ENCODE measurements around the gene EFCAB6. TPM values are rescaled to one million over a fixed set of nuclear protein-coding genes. Genes with fewer than 3 reads are reported as not detected.

The EFCAB6 gene
- total and polyA plus RNA-seq, 2 of the 4 experiments (the other 2 are of a cell fraction) = 0.44 to 1.1 TPM

DNA sequence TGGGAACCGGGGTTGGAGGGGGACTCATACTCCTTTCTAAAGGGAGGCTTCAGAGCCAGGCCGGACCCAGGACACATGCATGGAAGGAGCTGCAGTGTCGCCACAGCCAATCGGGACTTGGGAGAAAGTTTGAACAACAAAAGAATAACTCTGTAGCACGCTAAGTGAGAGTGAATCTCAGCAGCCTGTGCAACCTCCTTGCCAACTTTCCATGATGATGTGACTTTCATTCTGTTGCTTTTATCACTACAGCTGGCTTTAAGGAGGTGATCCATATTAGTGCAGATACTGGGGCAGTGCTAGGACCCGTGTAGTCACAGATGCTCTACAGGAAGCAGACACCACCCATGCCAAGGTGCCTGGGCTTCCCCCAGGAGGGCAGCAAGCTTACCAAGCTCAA lies 243.0 kb downstream of the EFCAB6 start:
- Histone ChIP-seq H3K9me1 (ENCODE audit: insufficient read depth, low read length) (no peaks in the 10 kb centered on the region), H4K91ac (ENCODE audit: insufficient read depth, low read depth, low read length) (no peak overlapping the region), H2BK5ac (ENCODE audit: low read depth, low read length, poor library complexity, severe bottlenecking) (no peak overlapping the region), H2AK9ac (replicated peaks; ENCODE audit: low read depth, low read length, poor library complexity) (no peak overlapping the region), H3K18ac (ENCODE audit: low read depth, low read length) (no peak overlapping the region), H3K27ac (ENCODE audit: insufficient read depth, low read length) (no peak overlapping the region), H3K4me2 (ENCODE audit: low read depth, low read length) (no peak overlapping the region), H4K8ac (ENCODE audit: low read depth in 2 of 2, low read length in 2 of 2) (no peak overlapping the region), H2BK15ac (ENCODE audit: low read depth, low read length) (no peak overlapping the region), H3K9me3 (ENCODE audit: control insufficient read depth, insufficient read depth, low read length) (no peaks in the 10 kb centered on the region), H3K4ac (ENCODE audit: low read depth, low read length) (no peak overlapping the region), H2AFZ (replicated peaks; ENCODE audit: low read length, poor library complexity) (no peak overlapping the region), H3K27me3 (ENCODE audit: control insufficient read depth, insufficient read depth, low read length) (peaks cover 15% of the 10 kb centered on the region; the same call in 1 of the 2 replicates), H4K20me1 (ENCODE audit: insufficient read depth, low read length) (no peaks in the 10 kb centered on the region), H4K5ac (ENCODE audit: low read depth, low read length) (no peak overlapping the region), H3K4me1 (ENCODE audit: control insufficient read depth, insufficient read depth, low read length) (no peaks in the 10 kb centered on the region), H2AK5ac (ENCODE audit: low read depth, low read length) (no peak overlapping the region), H3K9ac (ENCODE audit: low read depth, low read length) (no peak overlapping the region), H3K36me3 (ENCODE audit: control insufficient read depth, insufficient read depth, low read length) (no peaks in the 10 kb centered on the region), H3K14ac (replicated peaks; ENCODE audit: low read depth, low read length) (no peak overlapping the region), H3K4me3 (ENCODE audit: insufficient read depth, low read depth, low read length) (no peak overlapping the region), H3K79me1 (ENCODE audit: low read depth in 1 of 2, low read length in 2 of 2) (no peaks in the 10 kb centered on the region), H3K23ac (ENCODE audit: low read depth, low read length) (no peak overlapping the region), H2BK120ac (ENCODE audit: low read depth, low read length) (no peak overlapping the region), H2BK20ac (ENCODE audit: low read depth, low read length) (no peak overlapping the region), H3K56ac (ENCODE audit: extremely low read depth, insufficient read depth, low read length) (no peak overlapping the region)
- BruUV-seq (replicated peaks) = no TSS peak
- TF ChIP-seq, protein P1, sequence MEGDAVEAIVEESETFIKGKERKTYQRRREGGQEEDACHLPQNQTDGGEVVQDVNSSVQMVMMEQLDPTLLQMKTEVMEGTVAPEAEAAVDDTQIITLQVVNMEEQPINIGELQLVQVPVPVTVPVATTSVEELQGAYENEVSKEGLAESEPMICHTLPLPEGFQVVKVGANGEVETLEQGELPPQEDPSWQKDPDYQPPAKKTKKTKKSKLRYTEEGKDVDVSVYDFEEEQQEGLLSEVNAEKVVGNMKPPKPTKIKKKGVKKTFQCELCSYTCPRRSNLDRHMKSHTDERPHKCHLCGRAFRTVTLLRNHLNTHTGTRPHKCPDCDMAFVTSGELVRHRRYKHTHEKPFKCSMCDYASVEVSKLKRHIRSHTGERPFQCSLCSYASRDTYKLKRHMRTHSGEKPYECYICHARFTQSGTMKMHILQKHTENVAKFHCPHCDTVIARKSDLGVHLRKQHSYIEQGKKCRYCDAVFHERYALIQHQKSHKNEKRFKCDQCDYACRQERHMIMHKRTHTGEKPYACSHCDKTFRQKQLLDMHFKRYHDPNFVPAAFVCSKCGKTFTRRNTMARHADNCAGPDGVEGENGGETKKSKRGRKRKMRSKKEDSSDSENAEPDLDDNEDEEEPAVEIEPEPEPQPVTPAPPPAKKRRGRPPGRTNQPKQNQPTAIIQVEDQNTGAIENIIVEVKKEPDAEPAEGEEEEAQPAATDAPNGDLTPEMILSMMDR (conservative IDR thresholded peaks at IDR 0.05; ENCODE audit: low read depth, low read length) = no peak
- TF ChIP-seq POLR2A (IDR thresholded peaks at IDR 0.05; ENCODE audit: low read depth, low read length) (no peak), RCOR1 (IDR thresholded peaks at IDR 0.05; ENCODE audit: insufficient replicate concordance, low read length) (no peak), MAZ (IDR thresholded peaks at IDR 0.05; ENCODE audit: borderline replicate concordance, low read depth, low read length) (no peak), SMC3 (IDR thresholded peaks at IDR 0.05; ENCODE audit: low read depth, low read length) (no peak), MAFK (IDR thresholded peaks at IDR 0.05; ENCODE audit: low read depth, low read length) (no peak), CEBPB (IDR thresholded peaks at IDR 0.05; ENCODE audit: low read depth, low read length) (no peak), RAD21 (IDR thresholded peaks at IDR 0.05; ENCODE audit: low read length) (no peak), MXI1 (IDR thresholded peaks at IDR 0.05; ENCODE audit: borderline replicate concordance, low read depth, low read length) (no peak), FOS (IDR thresholded peaks at IDR 0.05; ENCODE audit: low read depth, low read length) (no peak), CHD1 (IDR thresholded peaks at IDR 0.05; ENCODE audit: low read depth, low read length) (no peak), BHLHE40 (IDR thresholded peaks at IDR 0.05; ENCODE audit: low read depth, low read length) (no peak)
- TF ChIP-seq, protein P2, sequence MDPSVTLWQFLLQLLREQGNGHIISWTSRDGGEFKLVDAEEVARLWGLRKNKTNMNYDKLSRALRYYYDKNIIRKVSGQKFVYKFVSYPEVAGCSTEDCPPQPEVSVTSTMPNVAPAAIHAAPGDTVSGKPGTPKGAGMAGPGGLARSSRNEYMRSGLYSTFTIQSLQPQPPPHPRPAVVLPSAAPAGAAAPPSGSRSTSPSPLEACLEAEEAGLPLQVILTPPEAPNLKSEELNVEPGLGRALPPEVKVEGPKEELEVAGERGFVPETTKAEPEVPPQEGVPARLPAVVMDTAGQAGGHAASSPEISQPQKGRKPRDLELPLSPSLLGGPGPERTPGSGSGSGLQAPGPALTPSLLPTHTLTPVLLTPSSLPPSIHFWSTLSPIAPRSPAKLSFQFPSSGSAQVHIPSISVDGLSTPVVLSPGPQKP (IDR thresholded peaks at IDR 0.05; ENCODE audit: borderline replicate concordance, low read depth, low read length) = no peak
- TF ChIP-seq, protein P3, sequence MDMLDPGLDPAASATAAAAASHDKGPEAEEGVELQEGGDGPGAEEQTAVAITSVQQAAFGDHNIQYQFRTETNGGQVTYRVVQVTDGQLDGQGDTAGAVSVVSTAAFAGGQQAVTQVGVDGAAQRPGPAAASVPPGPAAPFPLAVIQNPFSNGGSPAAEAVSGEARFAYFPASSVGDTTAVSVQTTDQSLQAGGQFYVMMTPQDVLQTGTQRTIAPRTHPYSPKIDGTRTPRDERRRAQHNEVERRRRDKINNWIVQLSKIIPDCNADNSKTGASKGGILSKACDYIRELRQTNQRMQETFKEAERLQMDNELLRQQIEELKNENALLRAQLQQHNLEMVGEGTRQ (IDR thresholded peaks at IDR 0.05; ENCODE audit: low read depth, low read length) = no peak
- intact Hi-C loops (cut with micrococcal nuclease) (no loop called here), dilution Hi-C loops (cut with HindIII; ENCODE audit: low sequenced_read_pairs, unreplicated experiment) (no loop called here), in situ Hi-C loops (cut with MboI; ENCODE audit: low sequenced_read_pairs) (no loop called here)
- DNase-seq (no peak), ATAC-seq (ENCODE audit: low read depth) (no peak)
- ChIA-PET POLR2A (ENCODE audit: unreplicated experiment) (no interaction called here), CTCF (no interaction called here)
- WGBS, 2 experiments (ENCODE audit: extremely low coverage in 2 of 2, insufficient read length in 1 of 2) = no CpG with 5 or more reads among the region's 6 CpGs
